Activated naive CD4-positive, alpha-beta T cell treated with anti-CD3 and anti-CD28 coated beads for 36 hours (primary cell): Measurements from ENCODE around the gene PPIC. TPM values are rescaled to one million over a fixed set of nuclear protein-coding genes. Genes with fewer than 3 reads are reported as not detected.

Experiments used
- CTCF ChIA-PET: fragments of 350-600 bp; sonication (Branson Sonifier 250); formaldehyde crosslinking; loops from one replicate; lab custom pipeline; 2021; ENCODE audit warnings: antibody characterized with exemption; lab: Charles Lee
- DNase-seq: peaks from one replicate; pipeline ENCODE4 v3.0.0-alpha.2; 2020
- H3K27ac Mint-ChIP-seq: one replicate; pipeline ENCODE4 v1.8.0; 2021; ENCODE audit warnings: mild to moderate bottlenecking, mixed read lengths
- H3K27me3 Mint-ChIP-seq: one replicate; pipeline ENCODE4 v1.8.0; 2021; ENCODE audit warnings: low read depth, mixed read lengths
- H3K36me3 Mint-ChIP-seq: one replicate; pipeline ENCODE4 v1.8.0; 2021; ENCODE audit warnings: low read depth, mixed read lengths
- H3K4me1 Mint-ChIP-seq: one replicate; pipeline ENCODE4 v1.8.0; 2021; ENCODE audit warnings: low read depth, mixed read lengths
- H3K4me3 Mint-ChIP-seq: one replicate; pipeline ENCODE4 v1.8.0; 2021; ENCODE audit warnings: mild to moderate bottlenecking, moderate library complexity, mixed read lengths
- H3K9me3 Mint-ChIP-seq: one replicate; pipeline ENCODE4 v1.8.0; 2021; ENCODE audit warnings: mixed read lengths
- intact Hi-C: fragments of 100-400 bp; cut with micrococcal nuclease; formaldehyde crosslinking; loops from one replicate; pipeline ENCODE4 v1.15.1; 2023
- total RNA-seq, 2 experiments: library from RNA; stranded (reverse); gene quantifications; one replicate each; pipeline ENCODE4 v1.2.3, GENCODE V29; 2021

Gene PPIC
- not detected for total RNA-seq

DNA sequence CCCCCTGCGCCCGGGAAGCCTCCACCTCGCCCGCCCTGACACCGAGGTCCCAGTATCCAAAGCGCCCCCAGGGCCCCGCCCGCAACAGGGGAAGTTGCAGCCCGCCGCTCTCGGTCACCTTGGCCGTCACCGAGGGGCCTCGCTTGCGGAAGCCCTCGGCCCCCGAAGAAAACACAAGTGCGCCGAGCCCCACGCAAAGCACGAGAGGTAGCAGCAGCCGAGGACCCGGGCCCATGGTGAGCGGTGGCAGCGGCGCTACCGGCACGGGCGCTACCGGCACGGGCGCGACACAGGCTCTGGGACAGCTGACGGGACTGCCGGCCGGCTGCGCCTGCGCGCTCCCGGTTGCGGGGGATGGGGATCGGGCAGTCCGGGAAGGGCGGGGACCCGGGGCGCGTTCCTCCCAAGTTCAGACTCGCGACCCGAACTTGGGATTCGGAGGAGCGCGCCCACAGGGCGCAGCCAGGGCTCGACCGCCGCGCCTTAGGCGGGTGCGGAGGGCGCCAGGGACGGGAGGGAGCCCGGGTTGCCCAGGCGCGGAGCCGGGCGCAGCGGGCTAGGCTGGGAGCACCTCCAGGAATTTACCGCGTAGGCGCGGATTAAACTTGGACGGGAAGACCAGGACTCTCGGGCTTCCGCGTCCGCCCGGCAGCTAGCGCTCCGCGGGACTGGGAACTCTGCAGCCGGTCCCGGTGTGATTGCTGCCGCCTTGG is at the start of gene PPIC:
PPIC (minus strand) TSS at position 335 of the 713 bp plus-strand sequence; CDS start at position 235, 100 bp downstream.
- H3K36me3 Mint-ChIP-seq: no peaks in the 10 kb centered on the region
- peaks cover 7% of the 10 kb centered on the region for H3K4me1 Mint-ChIP-seq
- CTCF ChIA-PET: no interaction called here
- intact Hi-C loops: loop anchor here (2.0 to 10.0 kb wide), 3 partner anchors 56 to 568 kb away; no protein-coding TSS in a partner anchor
- DNase-seq: peak; percentile 24
- no peaks in the 10 kb centered on the region for H3K9me3 Mint-ChIP-seq
- no peak within 1 kb of the TSS for H3K27ac Mint-ChIP-seq
- peaks cover 54% of the 10 kb centered on the region for H3K27me3 Mint-ChIP-seq
- H3K4me3 Mint-ChIP-seq: peak within 1 kb of the TSS; percentile 56

DNA sequence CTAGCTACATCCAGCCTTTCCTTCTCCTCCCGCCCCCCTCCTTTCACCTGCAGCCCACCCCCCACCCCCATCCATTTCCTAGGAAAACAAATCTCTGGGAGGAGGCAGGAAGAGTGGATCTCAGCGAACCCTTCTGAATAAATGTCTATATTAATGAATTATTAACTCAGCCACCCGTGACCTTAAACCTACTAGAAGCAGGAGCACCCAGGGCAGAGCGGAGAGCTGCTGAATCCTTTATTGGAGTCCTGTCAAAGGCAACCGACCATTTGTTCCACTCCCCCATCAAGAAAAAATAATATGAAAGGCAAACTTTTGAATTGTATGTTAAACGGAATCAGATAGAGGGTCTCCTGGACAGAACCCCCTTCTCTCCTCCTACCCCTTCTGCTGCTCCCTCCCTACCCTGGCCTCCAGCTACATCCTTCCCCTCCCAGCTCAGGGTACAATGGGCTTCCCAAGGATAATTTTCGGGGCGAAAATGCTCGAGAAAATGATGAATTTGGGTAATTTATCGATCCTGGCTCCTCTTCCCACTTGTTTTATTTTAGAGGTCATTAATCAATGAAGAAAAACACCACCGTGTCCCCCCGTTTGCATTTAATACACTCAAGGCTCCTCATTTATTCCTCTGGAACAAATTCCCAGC is 49.2 kb upstream of the PPIC start:
- H3K4me1 Mint-ChIP-seq: peaks cover 19% of the 10 kb centered on the region
- CTCF ChIA-PET: no interaction called here
- DNase-seq: no peak
- no peaks in the 10 kb centered on the region for H3K9me3 Mint-ChIP-seq
- peaks cover 62% of the 10 kb centered on the region for H3K27me3 Mint-ChIP-seq
- intact Hi-C loops: no loop called here
- no peaks in the 10 kb centered on the region for H3K36me3 Mint-ChIP-seq
- no peak overlapping the region for H3K27ac Mint-ChIP-seq
- no peak overlapping the region for H3K4me3 Mint-ChIP-seq

DNA sequence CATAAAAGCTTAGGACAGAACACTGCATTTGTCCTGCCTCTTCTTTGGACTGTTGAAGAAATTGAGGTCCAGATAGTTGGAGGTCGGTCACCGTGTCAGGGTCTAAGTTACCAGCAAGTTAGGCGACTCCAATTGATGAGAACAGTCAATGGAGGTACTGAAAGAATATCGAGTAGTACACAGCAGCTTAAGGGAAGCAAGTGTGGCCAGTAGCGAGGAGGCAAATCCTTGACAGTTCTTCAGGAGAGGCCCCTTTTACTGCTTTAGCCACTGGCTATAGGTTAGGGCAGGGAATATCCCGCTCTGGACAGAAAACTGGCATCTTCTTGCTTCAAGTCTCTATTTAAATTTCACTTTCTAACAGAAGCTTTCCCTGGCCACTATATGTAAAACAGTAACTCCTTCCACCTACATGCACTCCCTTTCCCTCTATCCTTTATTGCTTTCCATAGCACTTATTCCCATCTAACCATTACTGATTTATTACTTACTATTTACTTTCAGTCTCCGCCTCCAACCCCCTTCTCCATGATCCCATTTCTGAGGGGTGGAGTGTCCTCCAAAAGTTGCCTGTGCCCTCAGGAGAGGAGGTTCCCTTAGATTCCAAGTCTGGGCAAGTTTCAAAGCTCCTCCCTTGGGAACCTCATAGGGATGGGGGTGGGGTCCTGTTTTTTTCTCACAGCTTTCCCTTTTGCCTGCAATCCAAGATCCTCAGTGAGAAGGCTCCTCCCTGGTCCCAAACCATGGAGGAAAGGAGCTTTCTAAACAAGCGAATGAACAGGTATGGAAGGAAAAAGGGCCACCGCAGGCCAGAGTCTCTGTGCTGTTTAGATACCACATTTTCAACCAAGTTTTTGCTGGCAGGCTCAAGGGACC is 48.4 kb upstream of the PPIC start:
- no peaks in the 10 kb centered on the region for H3K36me3 Mint-ChIP-seq

DNA sequence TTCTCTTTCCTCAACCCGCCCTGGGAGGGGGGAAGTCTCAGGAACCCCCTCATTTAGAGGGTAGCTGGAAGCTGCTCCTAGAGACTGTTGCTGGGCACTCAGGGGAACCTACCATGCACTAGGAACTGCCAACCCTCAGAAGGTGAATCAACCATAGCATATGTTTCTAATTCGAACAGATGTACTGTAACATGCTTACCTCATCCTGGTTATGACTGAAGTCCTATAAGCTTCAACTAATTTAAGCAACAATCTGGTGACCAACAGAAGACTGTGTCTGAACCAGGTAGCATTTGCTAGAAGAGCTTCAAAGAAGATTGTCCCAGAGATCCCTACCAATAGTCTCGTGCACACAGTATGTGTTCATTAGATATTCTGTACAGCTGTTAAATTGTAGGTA is 46.8 kb upstream of the PPIC start:
- H3K27ac Mint-ChIP-seq: no peak overlapping the region
- no peak for DNase-seq
- H3K4me1 Mint-ChIP-seq: peaks cover 11% of the 10 kb centered on the region
- no peaks in the 10 kb centered on the region for H3K9me3 Mint-ChIP-seq
- intact Hi-C loops: no loop called here
- H3K36me3 Mint-ChIP-seq: no peaks in the 10 kb centered on the region
- peaks cover 47% of the 10 kb centered on the region for H3K27me3 Mint-ChIP-seq
- no peak overlapping the region for H3K4me3 Mint-ChIP-seq
- CTCF ChIA-PET: no interaction called here

More for the DNA sequence above, 48.4 kb upstream of the PPIC start:
- peaks cover 58% of the 10 kb centered on the region for H3K27me3 Mint-ChIP-seq
- H3K9me3 Mint-ChIP-seq: no peaks in the 10 kb centered on the region
- no peak for DNase-seq
- no peak overlapping the region for H3K4me3 Mint-ChIP-seq
- intact Hi-C loops: no loop called here
- H3K27ac Mint-ChIP-seq: no peak overlapping the region
- CTCF ChIA-PET: no interaction called here
- peaks cover 16% of the 10 kb centered on the region for H3K4me1 Mint-ChIP-seq

DNA sequence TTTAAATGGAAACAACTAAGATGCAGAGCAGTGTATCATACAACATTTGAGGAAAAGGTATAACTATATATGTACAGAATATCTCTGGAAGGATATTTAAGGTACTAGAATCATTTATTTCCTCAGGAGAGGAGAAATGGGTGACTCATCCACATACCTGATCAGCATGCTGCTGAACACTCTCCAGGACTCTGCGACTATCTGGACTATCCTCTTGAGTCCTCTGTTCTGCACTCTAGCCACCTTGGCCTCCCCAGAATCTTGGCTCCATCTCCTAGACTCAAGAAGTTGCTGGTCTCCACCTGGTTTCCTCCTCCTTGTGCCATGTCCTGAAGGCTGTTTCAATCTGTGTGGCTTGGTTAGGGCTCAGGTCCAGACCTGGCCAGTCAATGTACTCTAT is 43.7 kb upstream of the PPIC start:
- CTCF ChIA-PET: no interaction called here
- Mint-ChIP-seq H3K27ac (no peak overlapping the region), H3K36me3 (no peaks in the 10 kb centered on the region), H3K9me3 (no peaks in the 10 kb centered on the region), H3K4me1 (no peaks in the 10 kb centered on the region), H3K4me3 (no peak overlapping the region), H3K27me3 (peaks cover 32% of the 10 kb centered on the region)
- DNase-seq: no peak
- intact Hi-C loops: no loop called here

DNA sequence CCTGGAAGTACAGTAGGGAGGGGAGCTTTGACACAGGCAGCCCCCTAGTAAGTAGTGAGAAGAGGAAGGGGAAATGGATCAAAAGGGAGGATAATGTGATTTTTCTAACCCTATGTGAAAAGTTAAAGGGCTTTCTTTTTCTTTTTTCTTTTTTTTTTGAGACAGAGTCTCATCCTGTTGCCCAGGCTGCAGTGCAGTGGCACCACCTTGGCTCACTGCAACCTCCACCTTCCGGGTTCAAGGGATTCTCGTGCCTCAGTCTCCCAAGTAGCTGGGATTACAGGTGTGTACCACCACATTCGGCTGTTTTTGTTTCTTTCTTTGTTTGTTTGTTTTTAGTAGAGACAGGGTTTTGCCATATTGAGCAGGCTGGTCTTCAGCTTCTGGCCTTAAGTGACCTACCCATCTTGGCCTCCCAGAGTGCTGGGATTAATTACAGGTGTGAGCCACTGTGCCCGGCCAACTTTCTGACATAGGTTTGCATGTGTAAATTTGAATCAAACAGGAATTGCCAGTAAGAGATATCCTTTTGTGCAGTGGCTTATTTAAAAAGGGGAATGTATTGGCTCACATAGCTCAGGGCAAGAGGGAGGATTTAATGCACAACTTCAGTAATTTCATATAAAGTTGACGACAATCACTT is 39.1 kb upstream of the PPIC start:
- DNase-seq: no peak
- CTCF ChIA-PET: no interaction called here
- H3K36me3 Mint-ChIP-seq: no peaks in the 10 kb centered on the region
- peaks cover 30% of the 10 kb centered on the region for H3K27me3 Mint-ChIP-seq
- no peak overlapping the region for H3K4me3 Mint-ChIP-seq
- no peak overlapping the region for H3K27ac Mint-ChIP-seq
- no peaks in the 10 kb centered on the region for H3K9me3 Mint-ChIP-seq
- intact Hi-C loops: no loop called here
- H3K4me1 Mint-ChIP-seq: no peaks in the 10 kb centered on the region

DNA sequence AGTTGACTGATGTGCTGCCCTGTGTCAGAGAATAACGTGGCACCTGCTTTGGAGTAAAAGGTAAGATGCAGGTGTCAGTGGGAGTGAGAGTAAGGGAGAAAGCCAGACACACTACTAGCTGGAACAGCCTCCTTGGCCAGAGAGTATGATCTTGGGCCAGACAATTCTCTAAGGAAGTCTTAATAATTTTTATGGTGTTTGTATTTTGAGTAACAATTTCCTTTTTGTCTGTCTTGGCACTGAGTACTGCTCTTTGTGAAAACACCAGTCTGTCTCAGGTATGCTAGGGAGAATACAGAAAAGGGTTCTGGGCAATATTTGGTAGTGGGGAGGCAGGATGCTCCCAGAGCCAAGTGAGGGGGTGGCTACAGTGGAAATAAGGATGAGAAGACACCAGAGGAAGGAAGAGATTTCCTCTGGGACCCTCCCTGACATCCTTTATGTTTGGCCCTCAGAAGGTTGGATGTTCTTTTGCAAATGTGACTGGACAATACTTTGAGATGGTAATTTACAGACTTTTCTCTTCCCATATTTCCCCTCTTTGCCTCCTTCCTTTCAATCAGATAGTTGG is 31.9 kb upstream of the PPIC start:
- no peaks in the 10 kb centered on the region for H3K4me1 Mint-ChIP-seq
- no peak for DNase-seq
- intact Hi-C loops: no loop called here
- H3K4me3 Mint-ChIP-seq: no peak overlapping the region
- H3K36me3 Mint-ChIP-seq: no peaks in the 10 kb centered on the region
- H3K27me3 Mint-ChIP-seq: peaks cover 20% of the 10 kb centered on the region
- CTCF ChIA-PET: no interaction called here
- H3K9me3 Mint-ChIP-seq: no peaks in the 10 kb centered on the region
- H3K27ac Mint-ChIP-seq: no peak overlapping the region

DNA sequence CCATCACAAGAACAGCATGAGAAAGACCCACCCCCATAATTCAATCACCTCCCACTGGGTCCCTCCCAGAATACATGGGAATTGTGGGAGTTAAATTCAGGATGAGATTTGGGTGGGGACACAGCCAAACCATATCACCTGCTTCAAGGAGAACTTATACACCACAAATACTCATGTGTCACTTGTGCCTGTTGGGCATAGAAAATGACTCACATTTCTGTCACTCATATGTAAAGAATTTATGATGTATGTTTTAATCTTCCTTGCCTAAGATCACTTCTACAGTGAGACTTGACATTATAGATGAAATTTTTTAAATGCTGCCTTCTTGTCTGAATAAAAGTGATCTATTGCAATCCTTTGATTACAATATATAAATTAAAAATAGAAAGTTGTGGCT is 29.5 kb upstream of the PPIC start:
- no peaks in the 10 kb centered on the region for H3K36me3 Mint-ChIP-seq
- intact Hi-C loops: no loop called here
- peaks cover 7% of the 10 kb centered on the region for H3K9me3 Mint-ChIP-seq
- no peak for DNase-seq
- no peak overlapping the region for H3K4me3 Mint-ChIP-seq
- H3K27me3 Mint-ChIP-seq: peaks cover 10% of the 10 kb centered on the region
- H3K27ac Mint-ChIP-seq: no peak overlapping the region
- CTCF ChIA-PET: no interaction called here
- no peaks in the 10 kb centered on the region for H3K4me1 Mint-ChIP-seq

DNA sequence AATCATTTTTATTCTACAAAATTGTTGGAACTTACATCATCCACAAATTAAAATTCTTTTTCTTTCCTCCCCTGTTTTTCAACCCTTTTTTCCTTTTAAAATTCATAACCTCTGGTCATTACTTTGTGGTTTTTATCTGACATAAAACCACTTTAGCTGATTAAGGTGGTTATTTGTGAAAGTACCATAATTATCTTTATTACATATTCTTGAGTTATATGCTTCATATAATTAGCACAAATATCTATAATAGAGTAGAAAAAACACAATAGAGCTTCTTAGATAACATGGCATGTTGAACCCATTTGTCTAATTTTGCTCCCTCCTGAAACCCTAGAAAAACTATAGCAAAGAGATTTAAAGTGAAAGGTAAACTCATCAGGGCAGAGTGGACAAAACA is 22.9 kb upstream of the PPIC start:
- no peak for DNase-seq

DNA sequence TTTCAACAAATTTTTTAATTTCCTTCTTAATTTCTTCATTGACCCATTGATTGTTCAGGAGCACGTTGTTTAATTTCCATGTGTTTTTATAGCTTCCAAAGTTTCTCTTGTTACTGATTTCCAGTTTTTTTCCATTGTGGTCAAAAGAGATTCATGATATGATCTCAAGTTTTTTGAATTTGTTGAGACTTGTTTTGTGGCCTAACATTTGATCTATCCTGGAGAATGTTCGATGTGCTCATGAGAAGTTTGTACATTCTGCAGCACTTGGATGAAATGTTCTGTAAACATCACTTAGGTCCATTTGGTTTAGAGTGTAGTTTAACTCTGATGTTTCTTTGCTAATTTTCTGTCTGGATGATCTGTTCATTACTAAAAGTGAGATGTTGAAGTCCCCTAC is 14.7 kb upstream of the PPIC start:
- H3K4me1 Mint-ChIP-seq: no peaks in the 10 kb centered on the region
- peaks cover 31% of the 10 kb centered on the region for H3K27me3 Mint-ChIP-seq
- H3K36me3 Mint-ChIP-seq: no peaks in the 10 kb centered on the region
- no peak for DNase-seq
- CTCF ChIA-PET: no interaction called here
- H3K27ac Mint-ChIP-seq: no peak overlapping the region
- H3K4me3 Mint-ChIP-seq: no peak overlapping the region
- H3K9me3 Mint-ChIP-seq: peaks cover 6% of the 10 kb centered on the region
- intact Hi-C loops: no loop called here

More for the DNA sequence above, 22.9 kb upstream of the PPIC start:
- intact Hi-C loops: no loop called here
- no peaks in the 10 kb centered on the region for H3K4me1 Mint-ChIP-seq
- CTCF ChIA-PET: no interaction called here
- peaks cover 7% of the 10 kb centered on the region for H3K27me3 Mint-ChIP-seq
- H3K36me3 Mint-ChIP-seq: no peaks in the 10 kb centered on the region
- H3K27ac Mint-ChIP-seq: no peak overlapping the region
- no peak overlapping the region for H3K4me3 Mint-ChIP-seq
- H3K9me3 Mint-ChIP-seq: peaks cover 7% of the 10 kb centered on the region

DNA sequence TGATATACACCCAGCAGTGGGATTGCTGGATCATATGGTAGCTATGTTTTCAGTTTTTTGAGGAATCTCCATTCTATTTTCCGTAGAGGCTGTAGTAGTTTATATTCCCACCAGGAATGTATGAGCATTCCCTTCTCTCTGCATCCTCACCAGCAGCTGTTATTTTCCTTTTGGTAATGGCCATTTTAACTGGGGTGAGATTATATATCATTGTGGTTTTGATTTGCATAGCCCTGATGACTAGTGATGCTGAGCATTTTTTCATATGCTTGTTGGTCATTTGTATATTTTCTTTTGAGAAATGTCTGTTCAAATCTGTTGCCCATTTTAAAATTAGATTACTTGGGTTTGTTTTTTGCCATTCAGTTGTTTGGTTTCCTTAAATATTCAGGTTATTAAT is 11.2 kb upstream of the PPIC start:
- CTCF ChIA-PET: no interaction called here
- no peak overlapping the region for H3K27ac Mint-ChIP-seq
- no peaks in the 10 kb centered on the region for H3K4me1 Mint-ChIP-seq
- H3K36me3 Mint-ChIP-seq: no peaks in the 10 kb centered on the region
- no peak for DNase-seq
- H3K27me3 Mint-ChIP-seq: peaks cover 35% of the 10 kb centered on the region
- intact Hi-C loops: no loop called here
- H3K4me3 Mint-ChIP-seq: no peak overlapping the region
- H3K9me3 Mint-ChIP-seq: peaks cover 6% of the 10 kb centered on the region

DNA sequence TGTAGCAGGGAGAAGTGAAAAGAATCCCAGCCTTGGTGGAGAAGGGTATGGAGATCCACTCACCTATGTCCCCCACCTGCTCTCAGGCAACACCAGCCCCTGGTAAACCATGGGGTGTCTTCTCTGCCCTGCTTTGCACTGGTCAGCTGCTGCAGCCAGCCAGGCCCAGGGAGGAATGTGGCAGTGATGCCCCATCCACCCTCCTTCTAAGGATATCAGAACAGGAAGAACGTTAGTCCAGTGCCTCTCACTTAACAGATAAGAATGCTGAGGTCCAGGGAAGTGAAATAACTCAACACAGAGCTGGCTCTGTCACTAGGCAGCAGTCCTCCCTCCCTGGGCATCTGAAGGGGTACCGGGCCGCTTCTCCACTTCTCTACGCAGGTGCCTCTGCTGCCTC is 9.7 kb upstream of the PPIC start:
- intact Hi-C loops: no loop called here
- H3K27me3 Mint-ChIP-seq: peaks cover 23% of the 10 kb centered on the region
- CTCF ChIA-PET: no interaction called here
- no peaks in the 10 kb centered on the region for H3K4me1 Mint-ChIP-seq
- no peak for DNase-seq
- no peaks in the 10 kb centered on the region for H3K9me3 Mint-ChIP-seq
- H3K36me3 Mint-ChIP-seq: no peaks in the 10 kb centered on the region
- H3K4me3 Mint-ChIP-seq: no peak overlapping the region
- no peak overlapping the region for H3K27ac Mint-ChIP-seq
